MV-4-11 (cell line): ENCODE data around the gene ZNF860.
"Not testable (repeated sequence)": the region's sequence is repeated elsewhere in the genome, so short reads cannot be mapped to it uniquely, and the experiment has no call there.

Experiments
- DNase-seq: peaks from one replicate; lab custom pipeline; 2025; lab: John Stamatoyannopoulos, UW

ZNF860 gene

DNA sequence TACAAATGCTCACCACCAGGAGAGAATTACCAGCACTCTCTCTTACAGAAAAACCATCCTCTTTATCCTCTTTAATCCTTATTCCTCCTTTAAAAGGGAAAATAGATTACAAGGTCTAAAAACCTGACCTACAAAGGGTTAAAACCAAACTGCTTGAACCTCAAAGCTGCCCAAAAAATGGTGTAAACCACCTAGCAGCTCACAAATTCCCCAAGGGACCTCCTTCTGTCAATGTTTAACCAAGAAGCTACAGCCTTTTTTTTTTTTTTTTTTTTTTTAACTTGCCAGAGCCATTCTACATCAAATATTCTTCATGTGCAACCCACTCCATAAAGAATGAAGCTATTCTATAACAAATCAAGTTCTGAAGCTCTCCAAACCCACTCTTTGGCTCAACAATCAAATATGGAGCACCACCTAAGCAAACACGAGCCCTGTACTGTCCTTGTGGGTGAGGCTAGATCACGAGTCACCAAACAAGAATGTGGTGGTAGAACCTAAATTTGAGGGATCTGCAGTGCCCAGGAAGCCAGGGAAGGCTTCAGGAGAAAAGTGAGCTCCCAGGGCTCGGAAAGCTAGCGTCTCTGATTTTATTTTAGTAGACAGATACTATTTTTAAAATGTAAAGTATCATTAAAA lies 20.6 kb upstream of the ZNF860 start:
- DNase-seq: no peak

DNA sequence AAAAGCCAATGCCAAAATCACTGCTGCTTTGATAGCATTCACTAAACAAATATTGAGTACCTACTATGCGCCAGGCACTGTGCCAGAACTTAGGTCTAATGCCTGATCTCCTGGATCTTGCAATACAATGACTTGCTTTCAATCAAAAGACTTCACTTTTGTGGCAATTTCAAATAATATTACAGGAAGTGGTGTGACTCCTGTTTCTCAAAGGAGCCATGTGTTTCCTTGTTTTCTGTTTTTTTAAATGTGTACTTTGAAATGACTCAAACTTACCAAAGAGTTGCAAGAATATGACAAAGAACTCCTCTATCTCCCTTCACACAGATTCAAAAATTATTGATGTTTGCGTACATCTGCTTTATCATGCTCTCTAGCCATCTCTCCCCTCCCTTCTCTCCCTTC lies 18.7 kb upstream of the ZNF860 start:
- no peak for DNase-seq

DNA sequence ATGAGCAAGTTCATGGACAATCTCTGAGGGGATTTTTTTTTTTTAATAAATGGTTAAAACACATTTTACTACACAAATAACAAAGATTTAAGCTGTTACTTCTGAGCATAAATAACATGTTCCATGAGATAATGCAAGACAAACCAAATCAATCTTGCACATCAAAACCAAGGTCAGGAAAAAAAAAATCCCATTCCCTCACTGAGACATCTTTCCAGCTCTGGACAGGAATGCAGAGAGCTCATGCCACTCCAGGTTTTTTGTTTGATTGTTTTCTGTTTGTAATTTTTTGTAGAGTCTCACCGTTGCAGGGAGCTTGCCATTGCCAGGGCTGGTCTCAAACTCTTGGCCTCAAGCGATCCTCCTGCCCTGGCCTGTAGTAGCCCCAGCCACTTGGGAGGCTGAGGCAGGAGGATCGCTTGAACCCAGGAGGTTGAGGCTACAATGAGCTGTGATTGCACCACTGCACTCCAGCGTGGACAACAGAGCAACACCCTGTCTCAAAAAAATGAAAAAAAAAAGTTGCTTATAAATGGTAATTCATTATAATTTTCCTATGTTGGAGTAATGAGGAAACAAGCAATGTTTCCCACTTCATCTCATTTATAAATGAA lies 14.5 kb upstream of the ZNF860 start:
- DNase-seq: no peak

DNA sequence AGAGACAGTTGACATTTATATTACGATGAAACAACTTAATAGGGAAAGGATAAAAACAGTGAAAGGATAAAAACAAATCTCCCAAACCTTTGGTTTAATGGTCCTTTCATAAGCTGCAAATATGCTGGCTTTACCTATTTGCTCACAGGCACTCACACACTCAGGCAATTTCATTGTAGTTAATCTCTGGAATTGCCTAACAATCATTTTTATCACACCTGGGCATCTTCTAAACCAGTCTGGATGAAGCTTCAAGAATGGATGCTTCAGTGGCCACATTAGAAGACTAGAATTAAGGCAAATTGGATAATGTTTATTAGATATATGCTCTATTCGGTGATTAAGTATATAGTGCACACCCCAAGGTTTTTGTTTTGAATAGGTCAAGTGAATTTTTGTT lies 14.0 kb upstream of the ZNF860 start:
- DNase-seq: no peak

DNA sequence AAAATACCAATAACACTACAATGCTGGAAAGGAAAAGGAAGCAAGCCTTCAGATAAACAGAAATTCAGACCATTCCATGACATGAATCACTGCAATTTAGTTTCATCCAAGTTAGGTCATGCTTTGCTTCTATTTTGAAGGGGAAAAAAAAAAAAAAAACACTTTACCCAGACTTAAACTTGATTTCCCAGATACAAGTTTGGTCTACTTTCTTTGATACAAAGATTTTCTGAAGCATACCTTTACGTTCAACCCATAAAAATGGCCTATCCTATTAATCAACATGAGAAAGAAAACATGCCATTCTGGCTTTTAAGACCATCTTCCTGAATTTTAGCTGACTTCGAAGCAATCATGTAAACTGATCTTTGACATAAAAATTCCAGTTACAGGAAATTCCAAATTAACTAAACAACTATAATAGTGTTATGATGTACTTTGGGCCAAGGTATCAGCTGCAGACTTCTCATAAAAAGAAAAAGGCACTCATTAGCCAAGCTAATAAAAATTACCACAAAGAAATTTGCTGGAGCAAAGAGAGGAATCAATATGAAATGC lies 13.1 kb upstream of the ZNF860 start:
- DNase-seq: no peak

DNA sequence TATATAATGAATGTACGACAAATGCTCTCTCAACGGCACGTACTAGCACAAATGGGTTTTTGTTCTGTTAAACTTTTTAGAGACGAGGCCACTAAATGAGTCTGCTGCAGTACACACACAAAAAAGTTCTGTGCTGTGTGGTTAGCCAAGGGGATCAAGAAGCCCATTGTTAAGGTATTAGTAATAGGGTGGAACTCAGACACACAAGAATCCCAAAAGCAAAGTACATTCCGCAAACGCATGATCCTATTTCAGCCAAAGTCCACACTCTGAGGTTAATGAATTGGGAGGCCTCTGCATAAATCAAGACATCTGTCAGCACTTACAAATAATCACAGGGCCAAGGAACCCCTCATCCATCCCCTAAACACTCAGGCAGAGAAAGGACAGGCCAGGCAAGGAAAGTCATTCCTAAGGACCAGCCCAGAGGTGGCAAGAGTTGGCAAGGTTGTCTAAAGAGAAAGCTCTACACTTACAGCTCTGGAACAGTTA lies 12.6 kb upstream of the ZNF860 start:
- no peak for DNase-seq

DNA sequence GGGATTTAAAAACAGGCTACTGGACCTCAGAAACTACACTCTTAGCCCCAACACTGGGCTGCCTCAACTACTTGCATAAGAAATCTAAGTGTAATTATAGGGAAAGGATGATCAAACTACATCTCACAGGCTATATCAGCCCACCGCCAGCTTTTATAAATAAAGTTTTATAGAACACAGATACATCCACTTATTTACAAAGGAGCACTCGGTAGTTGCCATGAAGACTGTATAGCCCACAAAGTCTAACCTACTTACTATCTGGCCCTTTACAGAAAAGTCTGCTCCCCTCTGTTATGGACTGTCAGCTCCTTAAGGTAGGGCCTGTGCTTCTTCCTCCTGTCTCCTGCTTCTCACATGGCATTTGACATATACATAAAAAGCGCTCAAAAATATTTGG lies 9.9 kb upstream of the ZNF860 start:
- no peak for DNase-seq

DNA sequence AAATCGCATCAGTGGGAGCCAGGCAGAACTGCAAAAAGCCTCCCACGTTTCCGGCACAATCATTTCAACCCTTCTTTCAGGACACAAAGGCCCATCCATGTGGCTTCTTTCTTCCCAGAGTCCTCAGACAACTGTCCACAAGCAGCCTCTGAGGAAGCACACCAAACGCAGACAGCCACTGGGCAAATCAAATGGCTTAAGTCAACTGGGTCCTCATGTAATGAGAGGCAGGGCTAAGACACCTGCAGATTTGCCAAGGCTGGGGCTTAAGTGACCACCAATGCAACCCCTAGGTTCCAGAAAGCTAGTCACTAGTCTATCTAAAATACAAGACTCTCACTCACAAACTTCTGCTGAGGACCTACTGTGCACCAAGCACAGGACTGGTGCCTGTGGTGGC lies 8.5 kb upstream of the ZNF860 start:
- DNase-seq: no peak

DNA sequence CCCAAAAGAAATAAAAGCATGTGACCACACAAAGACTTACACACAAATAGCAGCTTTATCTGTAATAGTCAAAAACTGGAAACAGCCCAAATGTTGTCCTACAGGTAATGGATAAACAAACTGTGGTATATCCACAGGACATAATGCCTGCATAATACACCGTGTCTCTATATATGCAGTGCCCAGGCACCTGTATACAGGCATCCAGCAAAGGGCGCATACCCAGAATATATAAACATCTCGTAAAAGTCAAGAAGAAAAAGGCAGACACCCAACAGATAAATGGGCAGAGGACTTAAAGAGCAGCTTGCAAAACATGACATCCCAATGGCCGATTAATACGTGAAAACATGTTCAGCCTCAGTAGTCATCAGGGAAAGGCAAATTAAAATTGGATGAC lies 7.7 kb upstream of the ZNF860 start:
- DNase-seq: no peak

DNA sequence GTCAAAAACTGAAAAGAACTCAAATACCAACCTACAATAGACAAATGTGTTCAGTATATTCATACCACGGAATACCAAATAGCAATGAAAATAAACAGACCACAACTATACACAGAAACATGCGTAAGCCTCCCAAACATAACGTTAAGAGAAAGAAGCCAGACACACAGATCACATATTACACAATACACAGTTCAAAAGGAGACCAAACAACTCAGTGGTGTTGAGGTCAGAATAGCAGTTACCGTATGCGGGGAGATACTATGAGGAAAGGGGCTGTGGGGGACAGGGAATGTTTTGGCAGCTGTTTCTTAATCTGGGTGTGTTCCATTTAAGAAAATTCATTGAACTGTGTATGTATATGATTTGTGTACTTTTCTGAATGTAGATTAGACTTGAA lies 7.1 kb upstream of the ZNF860 start:
- DNase-seq: no peak

DNA sequence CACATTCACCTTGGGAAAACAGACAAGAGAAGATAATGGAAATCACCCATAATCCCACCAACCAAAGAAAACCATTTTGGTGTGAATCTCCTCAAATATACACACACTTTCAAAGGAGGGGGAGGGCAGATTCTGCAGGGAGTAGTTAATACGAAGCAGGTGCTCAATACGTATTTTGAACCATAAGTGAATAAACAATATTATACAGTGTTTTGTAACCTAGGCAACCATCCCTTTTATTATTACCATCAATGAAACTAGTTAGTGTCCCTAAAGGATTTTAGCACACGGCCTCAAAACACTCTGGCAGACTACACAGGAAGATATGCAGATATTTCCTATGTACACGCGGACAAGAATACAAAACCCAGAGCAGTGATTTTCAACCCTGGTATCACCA lies 6.6 kb upstream of the ZNF860 start:
- no peak for DNase-seq

DNA sequence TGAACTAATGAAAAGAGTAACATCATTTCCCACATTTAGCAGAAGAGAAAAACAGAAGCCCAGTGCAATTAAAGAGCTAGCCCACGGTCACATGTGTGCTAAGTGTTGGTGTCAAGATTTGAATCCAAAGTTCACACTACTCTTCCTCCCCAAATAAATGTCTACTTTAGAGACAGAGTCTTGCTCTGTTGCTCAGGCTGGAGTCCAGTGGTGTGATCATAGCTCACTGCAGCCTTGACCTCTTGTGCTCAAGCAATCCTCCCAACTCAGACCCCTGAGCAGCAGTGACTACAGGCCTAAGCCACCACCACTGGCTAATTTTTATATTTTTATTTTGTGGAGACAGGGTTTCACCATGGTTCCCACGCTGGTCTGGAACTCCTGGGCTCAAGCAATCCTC lies 5.2 kb upstream of the ZNF860 start:
- DNase-seq: no peak

DNA sequence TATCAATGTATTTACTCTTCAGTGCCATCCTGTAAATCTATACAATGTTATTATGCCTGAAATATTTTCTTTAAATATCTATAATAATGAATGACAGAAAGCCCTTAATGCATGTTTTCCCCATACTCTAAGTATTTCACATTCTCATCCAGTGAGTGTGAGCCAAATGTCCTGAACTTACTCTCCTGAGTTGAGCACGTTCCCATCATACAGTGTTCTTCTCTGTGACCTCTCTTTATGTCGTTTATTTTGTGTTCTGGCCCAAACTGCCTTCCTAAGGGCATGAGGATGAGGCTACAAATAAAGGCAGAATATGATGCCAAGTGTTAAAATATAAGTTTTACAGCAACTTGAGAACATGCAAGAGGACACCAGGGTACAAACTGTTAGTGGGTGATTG lies 3.8 kb upstream of the ZNF860 start:
- DNase-seq: no peak

DNA sequence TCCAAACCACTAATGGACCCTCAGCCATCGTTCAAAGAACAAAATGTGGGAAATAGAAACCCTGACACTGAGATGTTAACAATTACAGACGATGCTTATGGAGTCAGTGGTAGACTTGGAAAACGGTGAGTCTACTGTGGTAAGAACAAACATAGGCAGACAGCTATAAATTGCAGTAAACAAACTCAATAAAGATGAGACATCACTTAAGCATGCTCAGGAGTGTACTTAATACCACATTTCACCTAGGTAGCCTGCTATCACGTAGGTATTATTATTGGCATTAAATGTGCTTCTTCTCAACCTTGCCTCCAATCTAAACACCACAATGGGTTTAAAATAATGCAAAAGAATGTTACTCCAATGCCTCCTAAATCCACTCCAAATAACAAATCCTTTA lies 3.0 kb upstream of the ZNF860 start:
- DNase-seq: no peak

DNA sequence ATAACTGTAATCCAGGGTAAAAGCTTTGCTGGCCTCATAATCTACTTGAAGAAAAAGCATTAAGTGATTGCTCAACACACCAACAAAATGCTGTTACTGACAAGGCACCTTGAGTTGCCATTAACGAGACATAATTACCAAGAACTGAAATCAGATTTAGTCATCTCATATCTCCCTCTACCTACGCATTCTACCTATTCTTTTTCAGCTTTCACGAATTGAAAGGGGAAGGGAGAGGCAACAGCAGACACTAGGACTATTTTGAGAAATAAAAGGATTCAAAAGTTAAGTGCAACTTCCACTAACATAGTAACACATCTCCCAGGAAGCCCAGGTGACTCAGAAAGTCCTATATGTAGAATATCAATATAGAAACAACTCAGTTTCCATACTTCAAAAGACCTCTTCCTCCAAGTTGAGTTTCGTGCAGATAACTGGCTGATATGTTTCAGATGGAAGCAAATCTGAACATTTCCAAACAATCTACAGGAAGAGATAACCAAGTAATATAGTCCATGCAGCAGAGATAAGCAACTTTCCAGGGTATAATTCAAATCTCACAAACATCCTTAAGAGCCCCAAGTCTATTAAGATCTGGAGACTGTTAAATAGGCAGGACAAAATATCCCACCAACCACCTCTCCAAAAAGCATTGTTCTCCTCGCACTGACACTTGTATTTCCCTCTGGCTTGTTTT lies 2.4 kb upstream of the ZNF860 start:
- DNase-seq: no peak

DNA sequence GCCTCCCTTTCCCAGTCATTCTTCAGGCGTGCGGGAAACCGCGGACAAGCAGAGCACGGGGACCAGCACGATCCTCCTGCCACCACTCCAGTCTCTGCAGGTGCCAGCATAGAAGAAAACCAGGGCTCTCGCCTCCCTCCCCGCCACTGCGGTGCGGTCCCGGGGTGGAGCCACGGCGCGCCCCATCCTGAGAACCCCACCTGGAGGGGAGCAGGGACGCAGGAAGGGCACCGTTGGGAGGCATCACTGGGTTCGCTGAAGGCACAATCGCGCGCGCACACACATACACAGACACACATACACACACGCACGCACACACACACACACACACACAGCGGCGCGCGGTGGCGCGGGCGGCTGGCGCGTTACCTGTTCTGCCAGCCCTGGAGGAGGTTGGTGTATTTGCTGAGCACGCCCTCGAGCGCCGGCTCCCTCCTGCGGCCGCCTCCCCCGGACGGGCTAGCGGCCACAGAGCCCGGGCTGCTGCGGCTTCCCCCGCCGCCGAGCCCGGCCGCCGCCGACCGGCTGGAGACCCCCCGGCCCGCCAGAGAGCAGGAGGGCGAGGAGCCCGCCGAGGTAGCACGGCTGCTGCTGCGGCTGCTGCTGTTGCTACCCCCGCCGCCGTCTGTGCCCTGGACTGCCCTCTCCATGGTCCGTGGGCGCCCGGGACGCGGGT lies 882 bp upstream of the ZNF860 start:
- no peak for DNase-seq

DNA sequence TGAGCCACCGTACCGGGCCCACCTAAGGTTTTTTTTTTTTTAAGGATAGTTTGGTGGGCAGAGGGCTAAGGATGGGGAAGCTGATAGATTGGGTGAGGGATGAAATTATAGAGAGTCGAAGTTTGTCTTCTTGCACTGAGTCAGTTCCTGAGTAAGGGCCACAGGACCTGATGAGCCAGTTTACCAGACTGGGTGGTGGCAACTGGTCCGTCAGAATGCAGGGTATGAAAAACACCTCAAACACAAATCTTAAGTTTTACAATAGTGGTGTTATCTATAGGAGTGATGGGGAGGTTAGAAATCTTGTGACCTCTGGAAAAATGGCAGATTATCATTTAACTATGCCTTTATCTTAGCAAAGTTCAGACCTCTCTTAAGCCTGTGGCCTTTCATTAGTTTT lies 2.8 kb downstream of the ZNF860 start:
- no peak for DNase-seq

DNA sequence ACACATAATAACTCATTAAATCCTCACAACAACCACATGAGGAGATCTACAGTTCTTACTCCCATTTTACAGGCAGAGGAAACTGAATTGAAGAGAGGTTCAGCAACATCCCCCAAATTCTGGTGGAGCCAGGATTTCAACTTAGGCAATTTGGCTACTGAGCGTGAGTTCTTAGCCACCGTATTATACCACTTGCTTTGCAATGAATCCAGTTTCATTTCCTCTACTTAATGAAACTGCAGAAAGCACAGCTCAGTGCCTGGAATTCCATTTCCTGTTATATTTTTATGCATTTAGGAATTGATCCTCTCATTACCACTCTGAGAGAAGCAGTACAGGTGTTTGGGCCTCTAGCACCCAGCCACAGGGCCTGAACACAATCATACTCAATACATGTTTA lies 4.3 kb downstream of the ZNF860 start:
- DNase-seq: peak; percentile 81

DNA sequence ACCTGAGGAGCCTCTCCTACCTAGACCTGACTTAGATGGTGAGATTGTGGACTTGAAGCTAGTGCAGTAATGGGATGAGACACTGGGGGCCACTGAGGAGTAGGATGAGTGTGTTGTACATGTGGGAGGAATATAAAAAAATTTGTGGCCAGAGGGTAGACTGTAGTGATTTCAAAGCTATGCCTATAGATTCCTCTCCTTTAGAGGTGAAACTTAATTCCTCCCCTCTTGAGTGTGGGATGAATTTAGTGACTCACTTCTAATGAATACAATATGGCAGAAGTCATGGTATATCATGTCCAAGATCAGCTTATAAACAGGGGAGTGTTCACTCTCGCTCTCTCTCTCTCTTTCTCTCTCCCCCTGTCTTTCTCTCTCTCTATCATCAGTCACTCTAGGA lies 6.7 kb downstream of the ZNF860 start:
- DNase-seq: no peak

DNA sequence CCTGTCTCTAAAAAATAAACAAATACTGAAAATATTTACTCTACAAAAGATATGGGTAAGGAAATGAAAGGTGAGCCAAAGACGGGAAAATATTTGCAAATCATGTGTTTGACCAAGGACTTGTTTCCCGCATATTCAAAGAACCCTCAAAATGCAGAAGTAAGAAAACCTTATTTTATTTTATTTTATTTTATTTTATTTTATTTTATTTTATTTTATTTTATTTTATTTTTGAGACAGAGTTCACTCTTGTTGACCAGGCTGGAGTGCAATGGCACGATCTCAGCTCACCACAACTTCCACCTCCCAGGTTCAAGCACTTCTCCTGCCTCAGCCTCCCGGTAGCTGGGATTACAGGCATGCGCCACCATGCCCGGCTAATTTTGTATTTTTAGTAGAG lies 11.4 kb downstream of the ZNF860 start:
- not testable (repeated sequence) for DNase-seq

DNA sequence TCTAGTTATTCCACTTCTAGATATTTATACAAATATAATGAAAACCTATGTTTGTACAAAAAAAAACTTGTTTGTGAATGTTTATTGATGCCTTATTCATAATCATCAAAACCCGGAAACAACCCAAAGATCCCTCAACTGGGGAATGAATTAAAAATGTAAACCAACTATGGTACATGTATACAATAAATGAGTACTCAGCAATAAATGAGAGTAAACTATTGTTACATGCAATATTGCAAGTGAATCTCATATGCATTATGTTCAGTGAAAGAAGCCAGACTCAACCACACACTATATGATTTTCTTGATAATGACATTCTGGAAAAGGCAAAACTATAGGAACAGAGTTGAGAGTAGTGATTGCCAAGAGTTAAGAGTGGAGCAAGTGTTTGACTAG lies 12.3 kb downstream of the ZNF860 start:
- DNase-seq: no peak

DNA sequence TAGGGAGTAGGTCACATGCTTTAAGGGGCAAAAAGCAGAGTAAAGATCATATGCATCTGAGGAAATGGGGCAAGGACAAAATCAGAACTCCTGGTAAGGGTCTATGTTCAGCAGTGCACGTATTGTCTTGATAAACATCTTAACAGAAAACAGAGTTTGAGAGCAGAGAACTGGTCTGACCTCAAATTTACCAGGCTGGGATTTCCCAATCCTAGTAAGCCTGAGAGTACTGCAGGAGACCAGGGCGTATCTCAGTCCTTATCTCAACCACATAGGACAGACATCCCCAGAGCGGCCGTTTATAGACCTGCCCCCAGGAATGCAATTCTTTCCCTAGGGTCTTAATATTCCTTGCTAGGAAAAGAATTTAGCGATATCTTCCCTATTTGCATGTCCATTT lies 13.5 kb downstream of the ZNF860 start:
- DNase-seq: not testable (repeated sequence)

DNA sequence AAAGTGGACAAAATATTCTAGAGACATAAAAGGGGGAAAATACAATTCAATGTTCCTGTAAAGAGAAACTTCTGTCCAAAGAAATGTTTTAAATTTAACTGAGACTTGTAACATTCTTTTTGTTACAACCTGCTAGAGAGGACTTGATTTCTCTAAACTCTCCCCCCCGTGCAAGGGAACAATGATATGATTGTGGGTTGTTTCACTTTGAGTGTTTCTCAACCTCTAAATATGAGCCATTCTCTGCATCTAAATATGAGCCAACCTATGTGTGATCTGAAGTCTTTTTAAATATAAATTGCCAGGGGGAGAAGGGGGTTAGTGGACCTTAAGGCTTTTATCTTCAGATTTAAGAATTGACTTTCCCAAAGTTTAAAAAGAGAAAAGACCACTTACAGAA lies 14.6 kb downstream of the ZNF860 start:
- no peak for DNase-seq
